Ovary (tissue), 3 donors: ENCODE data around the gene NF1.

Experiments used
- CTCF ChIP-seq, 3 donors: fragments of 450-650 bp in 2 of 3; fragments of 200-600 bp in 1 of 3; IDR thresholded peaks; one replicate each; pipeline versions ENCODE4 v1.5.1 to v1.8.0; 2016 to 2022; ENCODE audit warnings: antibody characterized with exemption in 3 of 3, mild to moderate bottlenecking in 1 of 3
- EP300 ChIP-seq: sonication (generic); formaldehyde crosslinking; IDR thresholded peaks from one replicate; pipeline ENCODE4 v1.6.1; 2017; ENCODE audit warnings: antibody characterized with exemption
- POLR2A ChIP-seq: fragments of 450-650 bp; IDR thresholded peaks from one replicate; pipeline ENCODE4 v1.6.1; 2017; ENCODE audit warnings: antibody characterized with exemption, mild to moderate bottlenecking, moderate library complexity
- donor health status: DM: no; HTN: no; CAD: no.

- TF ChIP-seq CTCF (IDR thresholded peaks at IDR 0.05) (no peak), EP300 (no peak), POLR2A (no peak)
Observed at GRCh38 chr17:31089471-31089870, 5.3 kb upstream of the NF1 start.
